B cell (primary cell): ENCODE data around the gene ENO2. TPM values are rescaled to one million over a fixed set of nuclear protein-coding genes. Genes with fewer than 3 reads are reported as not detected.

Source experiments
- ATAC-seq: fragments of 200-7000 bp; cut with Tn5 transposase; one replicate; pipeline ENCODE4 v1.10.0; 2021; ENCODE audit warnings: low read depth, mild to moderate bottlenecking, moderate number of reproducible peaks, moderate library complexity
- CTCF ChIA-PET: fragments of 350-600 bp; sonication (Branson Sonifier 250); formaldehyde crosslinking; loops from one replicate; lab custom pipeline; 2021; ENCODE audit warnings: antibody characterized with exemption, inconsistent platforms; lab: Charles Lee
- POLR2A ChIA-PET: fragments of 350-600 bp; sonication (Branson Sonifier 250); formaldehyde crosslinking; loops from one replicate; lab custom pipeline; 2021; ENCODE audit warnings: antibody characterized with exemption; lab: Charles Lee
- DNase-seq: peaks from one replicate; pipeline ENCODE4 v3.0.0; 2013
- H2AFZ ChIP-seq: 2 replicates; pipeline ENCODE4 v1.6.1; 2012; ENCODE audit warnings: mild to moderate bottlenecking, low read depth, low read length; ENCODE audit not compliant: insufficient read depth, poor library complexity, severe bottlenecking
- H3K27ac ChIP-seq, 2 donors: 1 replicate in 1 of 2; 2 replicates in 1 of 2; pipeline ENCODE4 v1.5.1; 2012 to 2013; ENCODE audit warnings: low read length in 2 of 2, mild to moderate bottlenecking in 2 of 2, moderate library complexity in 1 of 2
- H3K27me3 ChIP-seq, 4 experiments: fragments of 200-600 bp in 1 of 4; sonication (generic) in 1 of 4; replicated peaks in 1 of 4; 1 replicate in 2 of 4; 2 replicates in 2 of 4; pipeline versions ENCODE4 v1.6.1 to v1.7.0; 2013 to 2016; ENCODE audit warnings: low read length in 3 of 4, mild to moderate bottlenecking in 2 of 4, mixed read lengths in 1 of 4, moderate library complexity in 1 of 4; ENCODE audit not compliant: insufficient read depth in 4 of 4, control insufficient read depth in 3 of 4; ENCODE audit errors: control extremely low read depth in 1 of 4
- H3K36me3 ChIP-seq, 2 experiments: replicated peaks in 1 of 2; 1 replicate in 1 of 2; 2 replicates in 1 of 2; pipeline versions ENCODE4 v1.6.1 to v1.7.1; 2013; ENCODE audit warnings: low read length in 1 of 2; ENCODE audit not compliant: insufficient read depth in 2 of 2, control insufficient read depth in 1 of 2; ENCODE audit errors: control extremely low read depth in 1 of 2, extremely low read depth in 1 of 2
- H3K4me1 ChIP-seq, 2 donors: fragments of 200-600 bp in 1 of 2; sonication (generic) in 1 of 2; 1 replicate in 1 of 2; 2 replicates in 1 of 2; pipeline versions ENCODE4 v1.5.1 to v1.6.1; 2013 to 2017; ENCODE audit warnings: low read length in 2 of 2; ENCODE audit not compliant: control insufficient read depth in 2 of 2, insufficient read depth in 2 of 2
- H3K4me2 ChIP-seq: replicated peaks from 2 replicates; pipeline ENCODE3; 2012; ENCODE audit warnings: mild to moderate bottlenecking, low read depth, low read length; ENCODE audit not compliant: poor library complexity, severe bottlenecking
- H3K4me3 ChIP-seq, 5 experiments: fragments of 200-600 bp in 1 of 5; sonication (generic) in 1 of 5; 1 replicate in 3 of 5; 2 replicates in 2 of 5; pipeline versions ENCODE4 v1.5.1 to v1.7.0; 2011 to 2016; ENCODE audit warnings: low read length in 4 of 5, mild to moderate bottlenecking in 4 of 5, low read depth in 2 of 5, control low read depth in 1 of 5, moderate library complexity in 1 of 5; ENCODE audit not compliant: insufficient read depth in 1 of 5; ENCODE audit errors: control extremely low read depth in 1 of 5, extremely low read depth in 1 of 5
- H3K79me2 ChIP-seq: fragments of 200-600 bp; sonication (generic); one replicate; pipeline ENCODE4 v1.6.0; 2016; ENCODE audit warnings: low read length; ENCODE audit not compliant: control insufficient read depth, insufficient read depth
- H3K9ac ChIP-seq: fragments of 200-600 bp; sonication (generic); 2 replicates; pipeline ENCODE4 v1.6.1; 2017; ENCODE audit warnings: mild to moderate bottlenecking, low read length, moderate library complexity
- H3K9me3 ChIP-seq, 3 donors: one replicate each; pipeline versions ENCODE4 v1.6.1 to v1.7.1; 2013; ENCODE audit warnings: low read length in 2 of 3; ENCODE audit not compliant: control insufficient read depth in 2 of 3, insufficient read depth in 1 of 3; ENCODE audit errors: control extremely low read depth in 1 of 3
- H4K20me1 ChIP-seq: 2 replicates; pipeline ENCODE4 v1.6.0; 2012; ENCODE audit warnings: mild to moderate bottlenecking, low read length; ENCODE audit not compliant: insufficient read depth, control insufficient read depth, poor library complexity, severe bottlenecking
- H3K27ac Mint-ChIP-seq: one replicate; pipeline ENCODE4 v1.8.0; 2021; ENCODE audit warnings: mixed read lengths
- H3K27me3 Mint-ChIP-seq: one replicate; pipeline ENCODE4 v1.8.0; 2021; ENCODE audit warnings: mixed read lengths
- H3K4me1 Mint-ChIP-seq: one replicate; pipeline ENCODE4 v1.8.0; 2021; ENCODE audit warnings: mixed read lengths
- H3K4me3 Mint-ChIP-seq: one replicate; pipeline ENCODE4 v1.8.0; 2021; ENCODE audit warnings: mixed read lengths
- H3K9me3 Mint-ChIP-seq: one replicate; pipeline ENCODE4 v1.8.0; 2022; ENCODE audit warnings: mixed read lengths; ENCODE audit not compliant: insufficient read depth
- EZH2 ChIP-seq: IDR thresholded peaks from 2 replicates; pipeline ENCODE4 v1.6.1; 2012; ENCODE audit warnings: borderline replicate concordance, low read depth, mild to moderate bottlenecking, moderate library complexity, low read length; ENCODE audit not compliant: insufficient read depth, poor library complexity, severe bottlenecking
- WGBS: methylation state at CpG from one replicate; pipeline ENCODE4 v1.1.5; 2013; ENCODE audit warnings: missing lambda C conversion rate; ENCODE audit not compliant: insufficient coverage; 5-methylcytosine and 5-hydroxymethylcytosine counted together
- intact Hi-C: fragments of 100-400 bp; cut with micrococcal nuclease; formaldehyde crosslinking; loops from one replicate; pipeline ENCODE4 v1.10.0; 2022
- polyA plus RNA-seq: library from polyadenylated mRNA; depleted of rRNA; stranded (reverse); fragments of >200 nt; gene quantifications from 2 replicates; pipeline ENCODE4 v1.2.3, GENCODE V29; 2012
- total RNA-seq, 2 donors: library from RNA; stranded (reverse); fragments of 120-200 nt in 1 of 2; gene quantifications; 1 replicate in 1 of 2; 2 replicates in 1 of 2; pipeline versions ENCODE4 v1.2.3 to v1.2.4, GENCODE V29; 2013 to 2022
- TF ChIP-seq, protein P1 (sequence below): fragments of 200-600 bp; IDR thresholded peaks from one replicate; pipeline ENCODE4 v1.8.0; 2022; ENCODE audit warnings: antibody characterized with exemption, mild to moderate bottlenecking

ENO2 gene
- total and polyA plus RNA-seq, 2 donors (not counting 1 experiment from before 2014, with no cell fraction given): 42.5 to 55.3 TPM

DNA sequence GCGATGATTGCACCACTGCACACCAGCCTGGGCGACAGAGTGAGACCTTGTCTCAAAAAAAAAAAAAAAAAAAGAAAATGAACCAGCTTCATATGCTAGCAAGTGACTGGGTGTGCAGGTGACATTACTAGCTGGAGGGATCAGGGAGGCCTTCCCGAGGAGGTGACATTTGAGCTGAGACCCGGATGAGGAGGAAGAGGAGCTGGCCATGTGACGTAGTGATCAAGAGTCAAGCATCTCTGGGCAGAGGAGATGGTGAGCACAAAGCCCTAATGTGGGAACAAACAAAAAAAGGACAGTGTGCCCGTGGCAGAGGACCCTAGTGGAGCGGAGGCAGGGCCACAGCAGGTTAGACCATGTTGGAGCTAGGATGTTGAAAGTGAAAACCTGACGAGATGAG is 33.2 kb downstream of the ENO2 start:
- peak; percentile 49 for DNase-seq
- ChIA-PET CTCF (interaction anchor here (0.7 to 16.6 kb wide), 10 partner anchors 10 to 258 kb away, joined by 3 to 944 read pairs (median 4); partner anchors contain the start of genes LPCAT3, SPSB2 and ZNF384), POLR2A (interaction anchor here (1.1 to 18.5 kb wide), 4 partner anchors 10 to 194 kb away, joined by 3 to 662 read pairs (median 4); partner anchors contain the start of genes EMG1, MLF2, PHB2 and PTPN6)
- Histone ChIP-seq H4K20me1 (peaks cover 16% of the 10 kb centered on the region), H3K36me3 (peaks cover 0 to 15% of the 10 kb centered on the region in 2 experiments), H3K27ac (peak overlapping the region; percentile 93 to 99), H3K4me3 (no peak overlapping the region), H3K9ac (no peak overlapping the region), H3K27me3 (no peaks in the 10 kb centered on the region), H3K79me2 (peaks cover 40% of the 10 kb centered on the region), H3K4me1 (peaks cover 70 to 84% of the 10 kb centered on the region in 2 donors), H3K4me2 (peak overlapping the region; percentile 27), H2AFZ (no peak overlapping the region), H3K9me3 (no peaks in the 10 kb centered on the region)
- peaks cover 78% of the 10 kb centered on the region for H3K4me1 Mint-ChIP-seq
- peak overlapping the region; percentile 97 for H3K27ac Mint-ChIP-seq
- H3K9me3 Mint-ChIP-seq: no peaks in the 10 kb centered on the region
- H3K4me3 Mint-ChIP-seq: peak overlapping the region; percentile 65
- ATAC-seq: no peak
- intact Hi-C loops: loop anchor here (10.0 kb wide), 1 partner anchor 313 kb away; the partner anchor contains the start of gene LPAR5
- TF ChIP-seq EZH2: no peak
- TF ChIP-seq, protein P1, sequence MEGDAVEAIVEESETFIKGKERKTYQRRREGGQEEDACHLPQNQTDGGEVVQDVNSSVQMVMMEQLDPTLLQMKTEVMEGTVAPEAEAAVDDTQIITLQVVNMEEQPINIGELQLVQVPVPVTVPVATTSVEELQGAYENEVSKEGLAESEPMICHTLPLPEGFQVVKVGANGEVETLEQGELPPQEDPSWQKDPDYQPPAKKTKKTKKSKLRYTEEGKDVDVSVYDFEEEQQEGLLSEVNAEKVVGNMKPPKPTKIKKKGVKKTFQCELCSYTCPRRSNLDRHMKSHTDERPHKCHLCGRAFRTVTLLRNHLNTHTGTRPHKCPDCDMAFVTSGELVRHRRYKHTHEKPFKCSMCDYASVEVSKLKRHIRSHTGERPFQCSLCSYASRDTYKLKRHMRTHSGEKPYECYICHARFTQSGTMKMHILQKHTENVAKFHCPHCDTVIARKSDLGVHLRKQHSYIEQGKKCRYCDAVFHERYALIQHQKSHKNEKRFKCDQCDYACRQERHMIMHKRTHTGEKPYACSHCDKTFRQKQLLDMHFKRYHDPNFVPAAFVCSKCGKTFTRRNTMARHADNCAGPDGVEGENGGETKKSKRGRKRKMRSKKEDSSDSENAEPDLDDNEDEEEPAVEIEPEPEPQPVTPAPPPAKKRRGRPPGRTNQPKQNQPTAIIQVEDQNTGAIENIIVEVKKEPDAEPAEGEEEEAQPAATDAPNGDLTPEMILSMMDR: no peak
- 63% methylated on average over 7 of the region's 8 CpGs for WGBS
- no peaks in the 10 kb centered on the region for H3K27me3 Mint-ChIP-seq
